Natural killer cell (primary cell): ENCODE results near the gene WDR41. TPM values are rescaled to one million over a fixed set of nuclear protein-coding genes. Genes with fewer than 3 reads are reported as not detected.
"Not testable (repeated sequence)": the region's sequence is repeated elsewhere in the genome, so short reads cannot be mapped to it uniquely, and the experiment has no call there.

Experiments used
- ATAC-seq, 3 donors: fragments of 150-1000 bp in 2 of 3; fragments of 200-7000 bp in 1 of 3; cut with Tn5 transposase; 1 replicate in 1 of 3; 2 replicates in 2 of 3; pipeline ENCODE4 v1.10.0; 2021; ENCODE audit warnings: mild to moderate bottlenecking in 2 of 3, moderate library complexity in 2 of 3
- DNase-seq, 2 donors: peaks; one replicate each; pipeline versions ENCODE4 v3.0.0 to v3.0.0-alpha.2; 2013 to 2021; ENCODE audit warnings: mixed read lengths in 1 of 2
- H3K27ac ChIP-seq: one replicate; pipeline ENCODE4 v1.5.1; 2013; ENCODE audit warnings: mild to moderate bottlenecking, low read length
- H3K27me3 ChIP-seq: one replicate; pipeline ENCODE4 v1.6.1; 2013; ENCODE audit warnings: low read length; ENCODE audit not compliant: control insufficient read depth, insufficient read depth
- H3K36me3 ChIP-seq: one replicate; pipeline ENCODE4 v1.6.1; 2013; ENCODE audit warnings: low read length; ENCODE audit not compliant: control insufficient read depth, insufficient read depth
- H3K4me1 ChIP-seq: one replicate; pipeline ENCODE4 v1.6.1; 2013; ENCODE audit warnings: low read length; ENCODE audit not compliant: control insufficient read depth, insufficient read depth
- H3K4me3 ChIP-seq: one replicate; pipeline ENCODE4 v1.5.1; 2013; ENCODE audit warnings: low read length
- H3K9me3 ChIP-seq: one replicate; pipeline ENCODE4 v1.6.1; 2013; ENCODE audit warnings: low read length; ENCODE audit not compliant: control insufficient read depth, insufficient read depth
- H3K27ac Mint-ChIP-seq, 2 donors: one replicate each; pipeline ENCODE4 v1.8.0; 2022; ENCODE audit warnings: mild to moderate bottlenecking in 2 of 2, mixed read lengths in 2 of 2, moderate library complexity in 1 of 2
- H3K27me3 Mint-ChIP-seq, 2 donors: one replicate each; pipeline ENCODE4 v1.8.0; 2022; ENCODE audit warnings: low read depth in 2 of 2, mixed read lengths in 2 of 2
- H3K36me3 Mint-ChIP-seq: one replicate; pipeline ENCODE4 v1.8.0; 2022; ENCODE audit warnings: mixed read lengths
- H3K4me1 Mint-ChIP-seq, 2 donors: one replicate each; pipeline ENCODE4 v1.8.0; 2022; ENCODE audit warnings: mixed read lengths in 2 of 2
- H3K4me3 Mint-ChIP-seq: one replicate; pipeline ENCODE4 v1.8.0; 2022; ENCODE audit warnings: mild to moderate bottlenecking, moderate library complexity, mixed read lengths
- H3K9me3 Mint-ChIP-seq, 2 donors: one replicate each; pipeline ENCODE4 v1.8.0; 2022; ENCODE audit warnings: mixed read lengths in 2 of 2
- WGBS: methylation state at CpG from one replicate; pipeline ENCODE4 v1.1.7; 2013; ENCODE audit warnings: missing lambda C conversion rate; ENCODE audit not compliant: insufficient coverage; 5-methylcytosine and 5-hydroxymethylcytosine counted together
- intact Hi-C: fragments of 100-400 bp; cut with micrococcal nuclease; formaldehyde crosslinking; loops from one replicate; pipeline ENCODE4 v1.14.2; 2022
- total RNA-seq, 4 donors: library from RNA; stranded (reverse); fragments of 120-200 nt in 1 of 4; gene quantifications; one replicate each; pipeline versions ENCODE4 v1.2.3 to v1.2.4, GENCODE V29; 2013 to 2022
- TF ChIP-seq, protein P1 (sequence below): fragments of 200-600 bp; IDR thresholded peaks from one replicate; pipeline ENCODE4 v1.8.0; 2022; ENCODE audit warnings: antibody characterized with exemption

The WDR41 gene
- total RNA-seq, 3 donors from 2014 or later (not counting 1 experiment from before 2014, with no cell fraction given): 20.7 to 25.5 (median 24.9) TPM

DNA sequence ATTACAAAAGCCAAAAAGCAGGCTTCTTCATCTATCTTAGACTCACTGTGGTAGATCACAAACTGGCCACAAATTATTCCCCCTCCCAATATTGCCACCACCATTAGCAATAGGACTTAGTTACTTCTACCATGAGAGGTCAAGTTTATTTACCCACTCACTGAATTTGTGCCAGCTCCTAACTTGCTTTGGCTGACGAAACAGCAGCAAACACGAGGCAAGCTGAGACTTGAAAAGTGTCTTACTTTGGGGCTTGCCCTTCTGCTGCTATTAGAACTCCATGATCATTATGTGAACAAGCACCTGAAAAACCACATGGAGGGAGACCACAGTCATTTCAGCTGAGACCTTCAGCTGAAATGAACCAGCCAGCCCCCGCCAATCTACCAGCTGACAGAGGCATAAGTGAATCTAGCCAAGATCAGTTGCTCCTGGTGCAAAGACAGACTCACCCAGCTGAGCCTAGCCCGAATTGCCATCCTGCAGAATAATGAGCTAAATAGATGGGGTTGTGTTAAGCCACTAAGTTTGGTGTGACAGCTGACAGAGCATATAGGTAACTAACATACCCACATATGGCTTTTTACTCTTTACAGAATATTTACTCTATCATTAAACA lies 5.7 kb downstream of the WDR41 start:
- intact Hi-C loops: no loop called here
- H3K9me3 ChIP-seq: no peaks in the 10 kb centered on the region
- ATAC-seq (no peak), DNase-seq (no peak)
- no peak overlapping the region for H3K4me3 ChIP-seq
- no peak overlapping the region for H3K27ac Mint-ChIP-seq
- TF ChIP-seq, protein P1, sequence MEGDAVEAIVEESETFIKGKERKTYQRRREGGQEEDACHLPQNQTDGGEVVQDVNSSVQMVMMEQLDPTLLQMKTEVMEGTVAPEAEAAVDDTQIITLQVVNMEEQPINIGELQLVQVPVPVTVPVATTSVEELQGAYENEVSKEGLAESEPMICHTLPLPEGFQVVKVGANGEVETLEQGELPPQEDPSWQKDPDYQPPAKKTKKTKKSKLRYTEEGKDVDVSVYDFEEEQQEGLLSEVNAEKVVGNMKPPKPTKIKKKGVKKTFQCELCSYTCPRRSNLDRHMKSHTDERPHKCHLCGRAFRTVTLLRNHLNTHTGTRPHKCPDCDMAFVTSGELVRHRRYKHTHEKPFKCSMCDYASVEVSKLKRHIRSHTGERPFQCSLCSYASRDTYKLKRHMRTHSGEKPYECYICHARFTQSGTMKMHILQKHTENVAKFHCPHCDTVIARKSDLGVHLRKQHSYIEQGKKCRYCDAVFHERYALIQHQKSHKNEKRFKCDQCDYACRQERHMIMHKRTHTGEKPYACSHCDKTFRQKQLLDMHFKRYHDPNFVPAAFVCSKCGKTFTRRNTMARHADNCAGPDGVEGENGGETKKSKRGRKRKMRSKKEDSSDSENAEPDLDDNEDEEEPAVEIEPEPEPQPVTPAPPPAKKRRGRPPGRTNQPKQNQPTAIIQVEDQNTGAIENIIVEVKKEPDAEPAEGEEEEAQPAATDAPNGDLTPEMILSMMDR: no peak
- no peaks in the 10 kb centered on the region for H3K27me3 ChIP-seq
- no peak overlapping the region for H3K27ac ChIP-seq
- H3K36me3 Mint-ChIP-seq: peaks cover 8% of the 10 kb centered on the region
- peaks cover 10% of the 10 kb centered on the region in 2 donors for H3K4me1 Mint-ChIP-seq
- H3K4me3 Mint-ChIP-seq: no peak overlapping the region
- peaks cover 12% of the 10 kb centered on the region for H3K36me3 ChIP-seq
- H3K27me3 Mint-ChIP-seq: no peaks in the 10 kb centered on the region
- WGBS: 97% methylated on average over 3 of the region's 4 CpGs
- H3K4me1 ChIP-seq: peaks cover 3% of the 10 kb centered on the region
- no peaks in the 10 kb centered on the region for H3K9me3 Mint-ChIP-seq

DNA sequence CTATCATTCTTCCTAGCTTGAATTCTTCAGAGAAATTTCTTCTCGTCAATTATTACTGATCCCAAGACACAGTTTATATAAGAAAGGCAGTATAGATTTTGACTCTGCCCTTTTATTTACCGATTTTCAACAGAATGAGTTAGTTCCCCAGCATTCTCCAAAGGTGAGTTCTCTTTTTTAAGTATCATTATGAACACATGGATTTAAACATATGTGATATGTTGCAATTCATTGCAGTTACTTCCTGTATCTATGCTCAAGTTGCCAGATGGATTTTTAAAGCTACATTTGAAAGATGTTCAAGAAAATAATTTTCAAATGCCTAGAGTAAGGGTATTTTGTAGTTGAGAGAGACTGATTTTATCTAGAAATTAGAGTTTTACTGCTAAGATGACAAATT lies 8.4 kb downstream of the WDR41 start:
- H3K4me1 Mint-ChIP-seq: peaks cover 5 to 6% of the 10 kb centered on the region in 2 donors

DNA sequence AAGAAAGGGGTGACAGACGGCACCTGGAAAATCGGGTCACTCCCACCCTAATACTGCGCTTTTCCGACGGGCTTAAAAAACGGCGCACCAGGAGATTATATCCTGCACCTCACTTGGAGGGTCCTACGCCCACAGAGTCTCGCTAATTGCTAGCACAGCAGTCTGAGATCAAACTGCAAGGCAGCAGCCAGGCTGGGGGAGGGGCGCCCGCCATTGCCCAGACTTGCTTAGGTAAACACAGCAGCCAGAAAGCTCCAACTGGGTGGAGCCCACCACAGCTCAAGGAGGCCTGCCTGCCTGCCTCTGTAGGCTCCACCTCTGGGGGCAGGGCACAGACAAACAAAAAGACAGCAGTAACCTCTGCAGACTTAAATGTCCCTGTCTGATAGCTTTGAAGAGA lies 17.1 kb downstream of the WDR41 start:
- H3K27me3 ChIP-seq, ATAC-seq, H3K27ac Mint-ChIP-seq, H3K4me1 ChIP-seq, H3K36me3 ChIP-seq, H3K36me3 Mint-ChIP-seq, H3K27ac ChIP-seq, H3K27me3 Mint-ChIP-seq, H3K9me3 ChIP-seq, DNase-seq, H3K9me3 Mint-ChIP-seq, H3K4me3 Mint-ChIP-seq, H3K4me3 ChIP-seq, intact Hi-C loops: not testable (repeated sequence)
- peaks cover 16 to 23% of the 10 kb centered on the region in 2 donors for H3K4me1 Mint-ChIP-seq
- 98% methylated on average over 11 of the region's 11 CpGs for WGBS

More for the DNA sequence above, 8.4 kb downstream of the WDR41 start:
- Mint-ChIP-seq H3K9me3 (no peaks in the 10 kb centered on the region), H3K36me3 (peaks cover 8% of the 10 kb centered on the region), H3K27ac (peak overlapping the region in 1 of 2 donors; percentile 22), H3K27me3 (no peaks in the 10 kb centered on the region), H3K4me3 (no peak overlapping the region)
- ATAC-seq (no peak), DNase-seq (no peak)
- TF ChIP-seq, protein P1: no peak
- no peaks in the 10 kb centered on the region for H3K4me1 ChIP-seq
- no peak overlapping the region for H3K4me3 ChIP-seq
- H3K27me3 ChIP-seq: no peaks in the 10 kb centered on the region
- WGBS: no CpG with 5 or more reads among the region's 2 CpGs
- peaks cover 12% of the 10 kb centered on the region for H3K36me3 ChIP-seq
- no peak overlapping the region for H3K27ac ChIP-seq
- intact Hi-C loops: no loop called here
- no peaks in the 10 kb centered on the region for H3K9me3 ChIP-seq

DNA sequence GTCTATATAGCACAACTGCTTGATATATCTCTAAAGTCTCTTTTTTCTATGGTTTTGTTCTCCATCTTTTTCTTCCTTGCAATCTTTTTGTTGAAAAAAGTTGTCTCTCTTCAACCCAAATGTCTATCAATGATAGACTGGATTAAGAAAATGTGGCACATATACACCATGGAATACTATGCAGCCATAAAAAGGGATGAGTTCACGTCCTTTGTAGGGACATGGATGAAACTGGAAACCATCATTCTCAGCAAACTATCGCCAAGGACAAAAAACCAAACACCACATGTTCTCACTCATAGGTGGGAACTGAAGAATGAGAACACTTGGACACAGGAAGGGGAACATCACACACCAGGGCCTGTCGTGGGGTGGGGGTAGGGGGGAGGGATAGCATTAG lies 23.2 kb downstream of the WDR41 start:
- H3K4me3 ChIP-seq, H3K9me3 Mint-ChIP-seq, H3K27ac Mint-ChIP-seq, H3K4me1 ChIP-seq, intact Hi-C loops, ATAC-seq, H3K27ac ChIP-seq, H3K9me3 ChIP-seq, H3K36me3 ChIP-seq, DNase-seq, H3K4me3 Mint-ChIP-seq, H3K27me3 ChIP-seq, H3K27me3 Mint-ChIP-seq, H3K36me3 Mint-ChIP-seq: not testable (repeated sequence)
- 100% methylated on average over 1 of the region's 3 CpGs for WGBS
- H3K4me1 Mint-ChIP-seq: peaks cover 25 to 34% of the 10 kb centered on the region in 2 donors
